Fibroblast of lung (primary cell): ENCODE data around the gene RNF43.

Experiments used
- CTCF ChIP-seq, 2 donors: IDR thresholded peaks in 1 of 2; conservative IDR thresholded peaks in 1 of 2; 1 replicate in 1 of 2; 2 replicates in 1 of 2; pipeline ENCODE4 v1.5.1; 2011 to 2012; ENCODE audit warnings: low read length in 2 of 2, control low read depth in 1 of 2, inconsistent platforms in 1 of 2, low read depth in 1 of 2, mild to moderate bottlenecking in 1 of 2
- EZH2 ChIP-seq: IDR thresholded peaks from 2 replicates; pipeline ENCODE4 v1.5.1; 2012; ENCODE audit warnings: low read length, control low read depth, mild to moderate bottlenecking; ENCODE audit errors: missing control alignments

GRCh38 chr17:58376472-58377000 is 40.8 kb downstream of the RNF43 start:
- TF ChIP-seq EZH2, result no peak
- TF ChIP-seq CTCF (conservative IDR thresholded peaks at IDR 0.05 in 1 of 2, IDR thresholded peaks at IDR 0.05 in 1 of 2; ENCODE audit: low read depth in 1 of 2, low read length in 2 of 2), result no peak
